Esophagus muscularis mucosa (tissue), 3 donors: Measurements from ENCODE around the gene XRCC4.

Experiments used
- POLR2AphosphoS5 ChIP-seq, 2 donors: sonication (generic); formaldehyde crosslinking; IDR thresholded peaks; one replicate each; pipeline ENCODE4 v1.6.1; 2017; ENCODE audit warnings: antibody characterized with exemption in 2 of 2
- TF ChIP-seq, protein P1 (sequence below), 3 experiments: fragments of 200-600 bp in 2 of 3; fragments of 450-650 bp in 1 of 3; sonication (generic) in 2 of 3; IDR thresholded peaks; one replicate each; pipeline ENCODE4 v1.5.1; 2017 to 2019; ENCODE audit warnings: antibody characterized with exemption in 3 of 3, mild to moderate bottlenecking in 2 of 3, moderate library complexity in 1 of 3

DNA sequence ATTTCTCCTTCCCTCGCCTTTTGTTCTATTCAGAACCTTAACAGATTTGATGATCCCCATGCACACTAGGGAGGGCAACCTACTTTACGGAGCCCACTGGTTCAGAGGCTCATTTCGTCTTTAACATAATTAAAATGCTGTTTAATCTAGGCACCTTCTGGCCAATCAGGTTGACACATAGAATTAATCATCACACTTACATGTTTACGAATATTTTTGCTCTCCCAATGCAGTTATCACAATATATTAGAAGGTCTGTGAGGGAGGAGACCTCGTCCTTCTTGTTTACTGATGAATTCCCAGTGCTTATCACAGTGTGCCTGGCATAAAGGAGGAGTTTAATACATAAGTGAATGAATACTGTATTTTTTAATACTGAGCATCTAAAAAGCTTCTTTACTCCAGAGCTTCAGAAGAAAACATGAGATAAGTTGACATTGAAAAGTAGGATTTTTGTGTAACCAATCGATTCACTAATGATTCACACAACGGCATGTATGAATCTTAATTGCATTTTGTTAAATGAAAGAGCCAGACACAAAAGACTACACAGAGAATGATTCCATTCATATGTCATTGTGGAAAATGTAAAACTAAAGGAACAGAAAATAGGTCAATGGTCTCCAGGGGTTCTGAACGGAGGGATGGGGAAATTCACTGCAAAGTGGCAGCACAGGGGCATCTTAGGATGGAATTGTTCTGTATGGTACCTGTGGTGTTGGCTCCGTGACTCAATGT, 315.6 kb downstream of the XRCC4 start:
- TF ChIP-seq POLR2AphosphoS5 (IDR thresholded peaks at IDR 0.05), result no peak
- TF ChIP-seq, protein P1, sequence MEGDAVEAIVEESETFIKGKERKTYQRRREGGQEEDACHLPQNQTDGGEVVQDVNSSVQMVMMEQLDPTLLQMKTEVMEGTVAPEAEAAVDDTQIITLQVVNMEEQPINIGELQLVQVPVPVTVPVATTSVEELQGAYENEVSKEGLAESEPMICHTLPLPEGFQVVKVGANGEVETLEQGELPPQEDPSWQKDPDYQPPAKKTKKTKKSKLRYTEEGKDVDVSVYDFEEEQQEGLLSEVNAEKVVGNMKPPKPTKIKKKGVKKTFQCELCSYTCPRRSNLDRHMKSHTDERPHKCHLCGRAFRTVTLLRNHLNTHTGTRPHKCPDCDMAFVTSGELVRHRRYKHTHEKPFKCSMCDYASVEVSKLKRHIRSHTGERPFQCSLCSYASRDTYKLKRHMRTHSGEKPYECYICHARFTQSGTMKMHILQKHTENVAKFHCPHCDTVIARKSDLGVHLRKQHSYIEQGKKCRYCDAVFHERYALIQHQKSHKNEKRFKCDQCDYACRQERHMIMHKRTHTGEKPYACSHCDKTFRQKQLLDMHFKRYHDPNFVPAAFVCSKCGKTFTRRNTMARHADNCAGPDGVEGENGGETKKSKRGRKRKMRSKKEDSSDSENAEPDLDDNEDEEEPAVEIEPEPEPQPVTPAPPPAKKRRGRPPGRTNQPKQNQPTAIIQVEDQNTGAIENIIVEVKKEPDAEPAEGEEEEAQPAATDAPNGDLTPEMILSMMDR (IDR thresholded peaks at IDR 0.05), result no peak
